CD4-positive, alpha-beta T cell treated with Interleukin-17A for 4 hours (primary cell): ENCODE measurements around the gene HOXA1.

ENCODE experiments used
- DNase-seq: peaks from one replicate; pipeline ENCODE4 v3.0.0-alpha.2; 2020; ENCODE audit warnings: mixed read lengths

HOXA1 gene

DNA sequence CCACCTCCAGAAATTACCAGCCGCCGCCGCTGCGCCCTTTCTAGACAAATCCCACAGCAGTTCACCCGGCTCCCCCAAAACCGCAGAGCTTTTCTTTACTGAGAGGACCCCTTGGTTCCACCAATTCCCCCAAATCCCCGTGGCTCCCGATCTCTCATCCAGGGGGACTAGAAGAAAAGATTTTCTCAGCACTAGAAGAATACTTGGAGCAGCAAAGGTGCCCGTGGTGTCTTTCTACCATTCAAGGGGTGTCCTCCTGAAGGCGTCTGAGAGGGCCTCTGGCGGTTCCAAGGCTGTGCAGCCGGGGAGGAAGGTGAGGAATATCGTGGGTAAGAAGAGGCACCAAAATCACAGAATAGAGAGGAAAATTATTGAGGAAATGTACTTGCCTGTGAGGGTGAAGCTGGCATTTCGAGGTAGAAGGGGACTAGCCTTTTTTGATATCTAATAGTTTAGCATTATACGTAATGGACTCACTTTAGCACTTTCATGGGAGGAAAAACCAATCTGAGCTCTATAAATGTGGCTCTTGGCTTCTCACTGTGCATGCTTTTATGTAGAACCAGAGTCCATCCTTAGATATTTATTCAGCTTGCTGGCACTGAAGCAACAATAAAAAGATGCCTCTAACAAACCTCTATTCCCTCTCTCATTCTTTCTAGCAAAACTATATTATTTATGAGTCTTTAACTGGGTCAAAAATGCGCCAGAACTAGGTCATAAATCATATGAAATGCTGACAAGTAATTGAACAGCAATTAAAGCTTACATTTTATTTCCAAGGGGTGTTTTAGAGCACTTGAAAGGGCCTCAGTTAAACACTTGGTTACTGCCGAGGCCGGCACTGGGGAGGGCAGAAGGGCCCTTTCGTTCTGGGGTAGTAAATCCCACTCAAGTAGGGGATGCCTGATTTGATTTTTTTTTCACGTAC, 20.5 kb upstream of the HOXA1 start:
- DNase-seq = no peak

DNA sequence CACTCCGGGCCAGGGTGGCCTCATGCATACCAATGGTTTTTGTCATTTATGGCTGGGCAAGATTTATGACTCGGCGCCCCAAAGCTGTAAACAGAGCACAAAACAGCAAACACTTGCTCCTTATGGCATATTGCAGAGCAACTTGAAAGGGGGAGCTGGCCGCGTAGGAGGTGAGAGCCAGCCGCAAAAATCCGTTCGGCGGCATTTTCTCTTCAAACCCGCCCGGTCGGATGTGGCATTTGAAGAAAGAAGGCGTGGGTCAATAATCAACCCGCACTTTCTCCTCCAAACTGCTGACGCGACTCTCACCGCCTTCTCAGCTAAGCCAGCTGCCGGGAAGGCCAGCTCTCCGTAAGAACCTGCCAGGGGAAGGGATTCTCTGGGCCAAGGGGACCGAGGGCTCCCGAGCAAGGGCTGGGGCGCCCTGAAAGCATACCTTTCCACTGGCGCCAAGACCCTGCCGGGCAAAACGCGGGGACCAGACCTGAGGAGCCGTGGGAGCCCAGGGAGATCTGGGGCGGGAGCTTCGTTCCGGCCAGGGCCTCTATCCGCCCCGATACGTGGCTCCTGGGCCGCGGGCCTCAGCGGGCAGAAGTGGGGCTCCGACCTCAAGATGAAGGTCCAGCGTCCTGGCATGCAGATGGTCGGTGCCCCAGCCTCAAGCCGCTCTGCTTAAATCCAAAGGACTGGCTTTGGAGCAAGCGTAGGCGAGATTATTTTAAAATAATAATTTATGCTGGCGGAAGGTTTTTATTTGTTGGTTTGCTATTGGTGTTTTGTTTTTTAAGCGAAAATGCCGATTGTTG, 19.6 kb upstream of the HOXA1 start:
- no peak for DNase-seq

DNA sequence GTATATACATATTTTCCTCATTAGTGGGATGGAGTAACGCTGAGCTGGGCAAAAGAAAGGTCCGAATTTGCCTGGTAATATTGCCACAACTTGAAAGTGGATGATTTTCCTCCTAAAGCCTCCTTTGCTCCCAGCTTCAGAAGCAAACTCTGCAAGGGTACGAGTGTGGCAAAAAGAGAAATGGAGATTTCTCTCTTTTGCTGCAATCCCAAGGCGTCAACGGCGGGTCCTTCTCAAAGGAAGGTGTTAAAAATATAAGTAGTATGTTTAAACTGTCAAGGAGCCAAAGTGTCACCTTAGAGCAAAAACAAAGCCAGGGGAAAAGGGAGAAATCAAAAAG, 19.1 kb upstream of the HOXA1 start:
- DNase-seq = no peak

DNA sequence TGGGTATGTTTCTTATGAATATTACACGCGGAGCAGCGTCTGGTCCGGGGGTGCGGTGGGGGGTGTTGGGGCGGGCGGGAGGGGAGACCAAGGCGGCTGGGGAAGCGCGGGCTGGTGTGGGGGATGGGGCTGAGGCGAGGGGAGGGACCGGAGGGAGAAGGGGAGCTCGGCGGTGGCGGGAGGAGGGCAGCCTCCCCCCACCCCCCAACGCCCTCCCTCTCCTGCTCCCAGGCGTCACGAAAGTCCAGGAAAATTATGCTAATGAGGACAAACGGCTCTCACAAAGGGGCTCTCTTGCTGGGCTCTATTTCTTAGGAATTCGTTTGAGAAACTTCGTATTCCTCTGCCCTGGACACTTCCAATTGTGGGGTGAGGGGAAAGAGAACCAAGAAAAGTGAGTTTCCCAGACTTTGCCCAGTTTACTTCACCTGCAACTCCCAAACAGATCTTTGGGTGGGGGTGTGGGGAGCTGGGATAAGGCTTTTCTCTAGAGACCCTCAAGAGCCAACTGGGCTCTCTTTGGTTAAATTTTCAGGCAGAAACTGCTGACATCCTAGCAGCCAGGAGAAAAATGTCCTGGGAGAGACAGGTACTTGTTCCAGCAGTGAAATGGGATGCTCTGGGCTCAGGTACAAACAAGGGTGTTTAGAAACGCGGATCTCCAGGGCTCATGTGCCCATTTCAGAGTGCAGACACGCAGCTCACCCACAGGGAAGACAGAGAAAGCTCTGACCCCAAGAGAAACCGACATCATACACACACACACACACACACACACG, 18.4 kb upstream of the HOXA1 start:
- no peak for DNase-seq

DNA sequence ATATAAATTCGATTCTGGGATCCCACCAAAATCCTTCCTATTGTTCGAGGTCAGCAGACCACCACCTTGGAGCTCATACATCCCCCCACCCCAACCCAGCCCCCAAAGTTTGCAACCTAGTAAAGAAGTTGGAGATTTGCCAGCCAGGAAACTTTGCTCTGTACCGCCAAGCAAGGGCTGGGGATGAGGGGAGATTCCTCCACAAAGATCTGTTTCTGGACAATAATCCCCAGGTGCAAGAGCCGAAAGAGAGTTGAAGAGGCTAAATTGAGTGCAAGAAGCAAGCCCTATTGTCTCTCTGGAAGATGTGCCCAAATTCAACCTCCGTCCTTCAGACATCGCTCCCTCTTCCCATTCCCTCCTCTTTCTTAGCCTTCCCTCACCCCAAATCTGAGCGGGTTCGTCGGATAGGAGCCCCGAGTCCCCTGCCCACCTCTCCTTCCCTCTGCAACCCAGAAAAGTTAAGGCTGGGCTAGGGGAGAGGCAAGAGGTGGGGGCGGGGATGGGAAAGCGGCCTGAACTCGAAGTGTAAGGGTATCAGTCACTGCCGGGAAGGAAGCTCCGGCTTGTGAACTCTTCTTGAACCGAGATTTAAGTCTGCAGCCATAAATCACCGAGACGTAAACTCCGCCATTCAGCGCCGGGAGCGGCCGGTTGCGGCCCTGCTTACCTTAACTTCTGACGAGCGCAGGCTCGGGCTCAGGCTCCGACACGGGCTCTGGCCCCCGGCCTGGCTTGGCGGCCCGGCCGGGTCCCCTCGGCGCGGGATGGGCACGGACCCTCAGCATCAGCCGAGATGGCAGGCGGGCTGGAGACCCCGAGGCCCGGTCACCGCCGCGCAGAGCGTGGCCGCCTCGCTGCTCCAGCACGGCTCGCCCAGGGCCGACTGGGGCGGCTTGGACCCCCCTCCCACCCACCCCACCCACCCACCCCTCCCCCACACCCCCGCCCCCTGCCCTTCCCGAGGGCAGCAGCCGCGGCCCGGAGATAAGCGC, 17.5 kb upstream of the HOXA1 start:
- no peak for DNase-seq

DNA sequence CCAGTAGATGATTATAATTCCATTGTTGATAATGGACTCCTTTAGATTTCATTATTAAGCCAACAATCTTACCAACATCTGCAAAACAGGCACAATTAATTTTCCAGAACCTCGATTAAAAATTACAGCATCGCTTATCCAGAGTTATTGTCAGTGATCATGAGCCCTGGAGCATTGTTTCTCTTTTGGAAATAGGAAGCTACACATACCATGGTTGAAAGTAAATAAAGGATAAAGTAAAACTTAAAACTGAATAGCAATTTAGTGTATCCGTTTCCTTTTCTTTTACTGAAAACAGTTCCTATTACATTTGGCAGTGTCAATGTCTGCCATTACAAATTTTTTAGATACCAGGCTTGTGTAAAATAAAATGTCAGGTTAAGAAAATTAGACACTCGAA, 16.6 kb upstream of the HOXA1 start:
- DNase-seq = no peak

DNA sequence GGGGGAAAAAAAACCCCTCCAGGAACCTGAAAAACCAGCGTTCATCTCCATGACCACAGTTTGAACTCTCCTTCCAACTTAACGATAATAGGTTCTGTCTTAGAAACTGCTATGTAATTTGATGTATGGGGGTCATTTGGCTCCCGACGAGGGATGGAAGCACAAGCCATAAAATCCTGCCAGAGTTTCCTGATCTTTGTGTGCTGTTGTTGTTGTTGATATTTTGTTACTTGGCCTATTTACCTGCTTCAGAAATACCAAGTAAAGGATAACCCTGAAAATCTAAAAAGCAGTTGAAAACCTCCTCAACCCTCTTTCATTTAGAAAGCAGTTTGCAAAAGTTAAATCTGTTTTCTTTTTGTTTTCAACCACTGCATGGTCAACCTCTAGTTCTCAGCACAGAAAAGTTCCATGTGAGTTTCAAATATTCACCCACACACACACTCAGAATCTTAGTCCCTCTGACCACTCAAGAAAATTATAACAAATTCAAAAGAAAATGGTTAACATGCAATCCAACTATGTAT, 16.0 kb upstream of the HOXA1 start:
- no peak for DNase-seq

DNA sequence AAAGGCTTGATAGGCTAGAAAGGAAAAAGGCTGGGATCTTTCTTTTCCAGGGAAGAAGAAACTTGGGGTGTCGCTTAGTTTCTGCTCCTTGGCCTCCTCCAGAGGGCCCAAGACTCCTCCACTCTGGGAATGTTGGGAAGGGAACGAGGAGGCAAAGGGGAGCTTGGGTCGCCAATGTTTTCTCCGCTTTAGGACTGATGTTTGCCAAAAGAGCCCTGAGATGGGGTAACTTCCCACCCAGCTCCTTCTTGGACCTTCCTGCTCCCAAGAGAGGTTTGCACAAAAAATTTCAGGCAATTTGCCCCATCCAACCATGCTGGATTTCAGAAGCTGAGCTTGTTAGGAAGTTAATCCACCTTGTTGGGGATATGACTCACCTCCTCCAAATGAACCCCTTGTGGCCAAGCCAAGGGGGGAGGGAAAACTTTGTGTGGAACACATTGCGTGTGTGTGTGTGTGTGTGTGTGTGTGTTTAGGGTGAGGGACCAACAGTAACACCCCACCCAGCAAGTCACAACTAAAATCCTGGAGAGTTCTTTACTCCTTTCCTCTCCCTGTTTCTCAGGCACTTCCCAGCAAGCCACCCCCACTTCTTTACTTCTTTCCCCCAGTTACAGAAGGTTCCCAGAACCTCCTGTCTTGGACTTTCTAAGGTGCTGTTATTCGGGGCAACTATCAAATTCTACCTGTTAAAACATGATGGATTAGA, 15.4 kb upstream of the HOXA1 start:
- no peak for DNase-seq

DNA sequence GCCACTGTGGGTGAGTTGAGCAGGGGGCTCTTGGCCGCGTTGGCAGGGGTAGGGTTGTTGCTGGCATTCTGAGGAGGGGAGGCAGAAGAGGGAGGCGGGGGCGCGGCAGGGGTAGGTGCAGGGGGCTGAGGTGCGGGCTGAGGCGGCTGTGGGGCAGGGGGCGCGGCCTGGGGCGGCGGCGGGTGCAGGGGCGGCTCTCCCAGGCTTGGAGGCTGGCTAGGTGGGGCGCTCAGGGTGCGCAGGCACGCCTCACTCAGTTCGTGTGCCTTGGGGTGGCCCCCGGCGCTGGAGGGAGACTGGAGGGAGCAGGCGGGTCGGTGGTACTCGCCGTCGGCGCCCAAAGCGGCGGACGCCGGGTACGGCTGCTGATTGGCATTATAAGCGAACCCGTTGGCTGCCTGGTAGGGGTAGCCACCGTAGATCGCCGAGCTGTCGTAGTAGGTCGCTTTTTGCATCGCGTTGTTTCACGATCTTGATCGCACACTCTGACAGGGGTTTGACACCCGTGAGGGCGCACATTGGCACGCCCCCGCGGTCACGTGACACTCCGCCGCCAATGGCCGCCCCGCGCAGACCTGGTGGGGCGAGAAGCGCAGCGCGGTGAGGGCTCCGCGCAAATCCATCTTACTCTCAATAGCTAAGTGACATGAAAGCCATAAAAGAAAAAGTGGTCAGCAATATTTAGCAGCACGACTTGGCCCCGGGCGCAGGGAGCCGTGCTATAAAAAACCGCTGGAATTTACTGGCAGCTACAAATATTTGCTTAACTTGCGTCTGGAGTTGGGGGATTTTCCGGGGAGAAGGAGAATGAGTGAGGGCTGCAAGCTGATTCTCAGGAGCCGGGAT, 14.6 kb upstream of the HOXA1 start:
- DNase-seq = no peak

DNA sequence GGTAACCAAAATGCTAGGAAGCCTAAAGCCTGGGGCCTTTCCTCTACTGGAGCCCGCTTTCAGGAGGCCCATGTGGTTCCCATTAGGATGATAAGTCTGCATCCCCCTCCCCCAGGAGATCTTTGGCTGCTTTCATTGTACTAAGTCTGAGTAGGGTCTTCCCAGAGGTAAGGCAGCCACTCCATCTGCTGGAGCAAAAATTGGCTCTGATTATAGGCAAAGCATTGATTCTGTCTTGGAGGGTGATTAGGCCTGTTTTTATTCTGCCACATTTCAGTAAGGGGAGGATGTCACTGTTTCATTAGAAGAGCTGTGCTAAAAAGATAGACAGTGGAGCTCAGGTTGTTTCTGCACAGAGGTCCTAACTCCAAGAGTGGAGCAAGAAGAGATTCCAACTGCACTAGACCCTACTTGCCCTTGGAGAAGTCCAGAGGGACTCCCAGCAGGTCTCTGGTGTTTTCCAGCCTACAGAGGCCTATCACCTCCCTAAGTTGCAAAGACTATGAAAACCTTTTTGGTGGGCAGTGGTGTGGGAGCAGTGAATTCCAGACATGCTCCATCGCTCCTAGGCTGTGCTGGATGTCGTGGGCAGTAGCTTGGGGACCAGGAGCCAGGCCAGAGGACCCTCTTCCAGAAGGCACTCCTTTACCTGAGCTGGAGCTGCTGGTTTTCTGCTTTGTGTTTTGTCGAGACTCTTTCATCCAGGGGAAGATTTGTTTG, 13.8 kb upstream of the HOXA1 start:
- no peak for DNase-seq

DNA sequence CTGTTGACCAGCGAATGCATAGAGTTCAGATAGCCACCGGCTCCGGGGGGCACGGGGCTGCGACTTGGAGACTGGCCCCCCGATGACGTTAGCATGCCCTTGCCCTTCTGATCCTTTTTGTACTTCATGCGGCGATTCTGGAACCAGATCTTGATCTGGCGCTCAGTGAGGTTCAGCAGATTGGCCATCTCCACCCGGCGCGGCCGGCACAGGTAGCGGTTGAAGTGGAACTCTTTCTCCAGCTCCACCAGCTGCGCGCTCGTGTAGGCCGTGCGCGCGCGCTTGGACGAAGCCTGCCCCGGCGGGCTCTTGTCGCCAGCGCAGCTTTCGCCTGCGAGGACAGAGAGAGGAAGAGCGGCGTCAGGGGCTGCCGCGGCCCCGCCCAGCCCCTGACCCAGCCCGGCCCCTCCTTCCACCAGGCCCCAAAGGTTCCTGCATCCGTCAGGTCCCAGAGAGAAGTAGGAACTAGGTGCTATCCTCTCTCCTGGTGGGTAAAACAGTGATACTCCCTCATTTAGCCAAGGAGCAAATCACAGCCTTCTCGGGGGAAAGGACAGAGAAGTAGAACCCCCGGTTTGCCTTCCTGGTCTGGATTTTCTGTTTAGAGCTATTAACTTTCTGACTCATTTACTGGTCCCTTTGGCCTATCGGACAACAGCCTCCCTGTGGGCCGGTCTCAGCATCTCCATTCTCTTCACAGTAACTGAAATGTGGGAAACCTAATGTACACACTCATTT, 12.8 kb upstream of the HOXA1 start:
- DNase-seq = no peak

DNA sequence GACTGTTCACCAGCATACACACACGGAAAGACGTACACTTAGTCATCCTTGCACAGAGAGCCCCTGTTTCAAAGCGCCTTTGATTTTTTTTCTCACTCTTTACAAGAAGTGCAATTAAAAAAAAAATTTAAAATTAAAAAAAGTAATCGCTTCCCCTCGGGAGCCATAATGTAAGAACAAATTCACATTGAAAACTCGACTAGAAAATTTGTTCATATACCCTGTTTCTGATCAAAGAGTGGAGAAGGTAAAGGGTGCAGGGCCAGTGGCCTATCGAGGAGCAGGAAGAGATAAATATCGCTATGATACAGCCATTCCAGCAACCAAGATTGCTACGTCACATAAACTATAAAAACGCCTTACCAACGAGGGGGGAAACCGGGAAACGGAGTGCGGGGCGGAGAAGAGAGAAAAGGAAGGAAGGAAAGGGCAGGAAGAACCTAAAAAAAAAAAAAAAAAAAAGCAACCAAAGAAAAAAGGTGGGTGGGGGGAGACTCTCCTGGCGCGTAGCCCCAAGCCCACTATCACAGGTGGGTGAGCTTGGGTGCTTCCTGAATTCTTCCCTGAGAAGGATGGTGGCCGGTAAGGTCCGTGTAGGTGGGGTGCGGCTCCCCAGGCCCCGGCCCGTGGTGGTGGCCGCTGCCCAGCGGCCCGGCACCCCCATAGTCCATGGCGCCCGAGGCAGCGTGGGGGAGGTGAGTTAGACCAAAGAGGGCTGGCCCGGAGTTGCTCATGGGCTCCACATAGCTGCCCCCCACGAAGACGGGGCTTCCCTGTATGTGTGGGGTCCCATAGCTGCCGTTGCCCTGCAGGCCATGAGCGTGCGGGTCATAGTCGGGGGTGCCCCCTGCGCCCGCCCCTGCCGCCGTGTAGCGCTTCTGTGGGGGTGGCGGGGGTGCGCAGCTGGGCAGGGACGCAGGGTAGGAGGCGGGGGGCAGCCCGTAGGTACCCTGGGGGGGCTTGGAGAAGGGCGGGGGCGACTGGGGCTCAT, 11.9 kb upstream of the HOXA1 start:
- no peak for DNase-seq

DNA sequence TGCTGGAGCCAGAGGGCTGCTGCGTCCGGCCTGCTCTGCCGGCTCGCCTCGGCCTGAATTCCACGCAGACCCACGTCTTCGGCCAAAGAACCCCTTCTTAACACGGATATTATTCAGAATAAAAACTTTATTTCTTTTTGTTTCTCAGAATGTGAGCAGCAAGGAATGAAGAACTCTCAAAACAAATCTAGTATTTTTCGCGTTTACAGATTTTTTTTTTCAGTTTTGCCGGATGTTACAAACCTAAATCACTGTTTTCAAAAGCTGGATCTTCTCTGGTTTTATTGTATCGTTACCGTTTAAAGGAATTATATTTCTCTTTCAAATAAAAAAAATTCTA, 11.1 kb upstream of the HOXA1 start:
- DNase-seq = no peak

DNA sequence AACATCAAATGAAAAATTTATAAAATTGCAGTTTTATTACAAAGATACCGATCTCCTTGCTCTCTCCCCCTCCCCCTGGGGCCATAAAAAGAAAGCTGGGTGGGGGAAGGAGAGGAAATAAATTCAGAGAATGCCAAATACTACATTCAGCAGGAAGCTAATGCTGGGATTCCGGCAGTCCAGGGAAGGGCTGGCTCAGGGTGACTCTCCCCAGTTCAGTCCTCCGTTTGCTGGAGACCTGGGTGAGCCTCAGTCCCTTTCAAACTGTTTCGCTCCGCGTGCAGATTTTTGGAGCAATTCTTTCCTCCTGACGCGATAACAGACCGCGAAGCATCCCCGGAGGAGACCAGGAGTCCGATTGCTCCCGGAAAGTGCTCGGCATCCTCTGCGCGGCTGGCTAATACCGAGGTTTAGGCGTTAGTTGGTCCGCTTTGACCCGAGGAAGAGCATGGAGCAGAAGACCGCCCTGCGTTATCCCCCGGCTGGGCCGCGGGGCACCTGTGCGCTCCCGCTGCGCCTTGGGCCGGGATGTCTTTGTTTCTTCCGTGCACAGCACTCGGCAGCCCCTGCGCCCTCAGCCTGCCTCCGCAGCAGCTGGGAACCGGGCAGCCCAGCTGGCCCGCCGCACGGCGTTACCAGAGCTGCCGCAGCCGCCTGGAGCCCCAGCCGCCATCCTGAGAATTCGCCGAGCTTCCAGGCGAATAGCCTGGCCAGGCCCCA, 10.5 kb upstream of the HOXA1 start:
- no peak for DNase-seq

DNA sequence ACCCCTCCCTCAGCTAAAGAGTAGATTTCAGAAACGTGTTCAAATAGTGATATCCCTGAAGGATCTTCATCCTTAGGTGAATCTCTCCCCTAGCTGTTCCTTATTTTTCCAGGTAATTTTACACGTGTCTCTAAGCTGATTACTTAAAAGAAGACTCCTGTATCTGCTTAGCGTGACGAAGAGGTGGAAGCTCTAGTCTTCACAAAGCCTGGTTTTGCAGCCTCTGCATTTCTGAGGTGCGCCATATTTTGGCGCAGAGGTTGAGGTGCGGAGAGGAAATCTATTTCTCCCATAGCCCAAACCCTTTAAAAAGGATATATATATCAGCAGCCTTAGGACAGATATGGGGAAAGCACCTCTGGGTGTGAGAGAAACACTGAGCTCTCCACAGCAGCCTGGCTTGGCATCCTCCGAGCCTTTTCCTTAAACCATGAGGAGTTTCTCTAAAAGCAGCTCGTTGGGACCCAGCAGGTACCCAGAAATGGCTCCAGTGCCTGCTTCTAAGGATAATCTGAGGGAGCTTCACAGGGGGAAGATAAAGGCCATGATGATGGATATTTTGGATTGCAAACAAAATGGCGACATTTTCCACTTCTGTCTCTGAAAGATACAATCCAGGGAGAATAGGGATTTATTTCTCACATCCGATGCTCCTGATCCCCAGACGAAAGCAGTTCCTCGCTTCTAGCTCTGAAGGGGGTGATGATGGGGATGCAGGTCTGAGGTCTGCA, 9.7 kb upstream of the HOXA1 start:
- no peak for DNase-seq
